Vagina (tissue), 2 donors: Measurements from ENCODE around the gene GLYATL1B. TPM values are rescaled to one million over a fixed set of nuclear protein-coding genes. Genes with fewer than 3 reads are reported as not detected.

Source experiments
- DNase-seq, 2 donors: peaks; one replicate each; pipeline ENCODE4 v3.0.0-alpha.2; 2017; ENCODE audit errors: extremely low spot score in 2 of 2
- H3K27ac ChIP-seq: fragments of 200-600 bp; sonication (generic); one replicate; pipeline ENCODE4 v1.5.1; 2019
- H3K27me3 ChIP-seq: fragments of 200-600 bp; sonication (generic); one replicate; pipeline ENCODE4 v1.5.1; 2019
- H3K36me3 ChIP-seq, 2 donors: fragments of 200-600 bp; sonication (generic); one replicate each; pipeline ENCODE4 v1.5.1; 2017 to 2019
- H3K4me1 ChIP-seq: fragments of 200-600 bp; sonication (generic); one replicate; pipeline ENCODE4 v1.5.1; 2019
- H3K4me3 ChIP-seq, 2 donors: fragments of 200-600 bp; sonication (generic); 1 replicate in 1 of 2; 2 replicates in 1 of 2; pipeline ENCODE4 v1.5.1; 2016 to 2019
- H3K9me3 ChIP-seq: fragments of 200-600 bp; sonication (generic); one replicate; pipeline ENCODE4 v1.5.1; 2019
- POLR2A ChIP-seq, 2 donors: fragments of 450-650 bp; IDR thresholded peaks; one replicate each; pipeline ENCODE4 v1.6.1; 2017; ENCODE audit warnings: antibody characterized with exemption in 2 of 2, mild to moderate bottlenecking in 2 of 2, moderate library complexity in 2 of 2
- POLR2AphosphoS5 ChIP-seq, 2 donors: sonication (generic); formaldehyde crosslinking; IDR thresholded peaks; one replicate each; pipeline ENCODE4 v1.9.0; 2017; ENCODE audit warnings: antibody characterized with exemption in 2 of 2, mild to moderate bottlenecking in 2 of 2, low read depth in 1 of 2; ENCODE audit not compliant: insufficient read depth in 1 of 2
- intact Hi-C: fragments of 100-400 bp; cut with DNase I; formaldehyde crosslinking; loops from one replicate; pipeline ENCODE4 v1.15.1; 2023
- total RNA-seq: library from RNA; depleted of rRNA; stranded (reverse); fragments of >200 nt; gene quantifications from one replicate; pipeline ENCODE4 v1.2.3, GENCODE V29; 2016
- TF ChIP-seq, protein P1 (sequence below), 3 experiments: fragments of 450-650 bp in 2 of 3; fragments of 200-600 bp in 1 of 3; sonication (generic) in 1 of 3; IDR thresholded peaks; one replicate each; pipeline ENCODE4 v1.5.1; 2017 to 2019; ENCODE audit warnings: antibody characterized with exemption in 3 of 3, mild to moderate bottlenecking in 2 of 3, moderate library complexity in 2 of 3

Gene GLYATL1B
- total RNA-seq, 1 donor from 2014 or later: not detected

DNA sequence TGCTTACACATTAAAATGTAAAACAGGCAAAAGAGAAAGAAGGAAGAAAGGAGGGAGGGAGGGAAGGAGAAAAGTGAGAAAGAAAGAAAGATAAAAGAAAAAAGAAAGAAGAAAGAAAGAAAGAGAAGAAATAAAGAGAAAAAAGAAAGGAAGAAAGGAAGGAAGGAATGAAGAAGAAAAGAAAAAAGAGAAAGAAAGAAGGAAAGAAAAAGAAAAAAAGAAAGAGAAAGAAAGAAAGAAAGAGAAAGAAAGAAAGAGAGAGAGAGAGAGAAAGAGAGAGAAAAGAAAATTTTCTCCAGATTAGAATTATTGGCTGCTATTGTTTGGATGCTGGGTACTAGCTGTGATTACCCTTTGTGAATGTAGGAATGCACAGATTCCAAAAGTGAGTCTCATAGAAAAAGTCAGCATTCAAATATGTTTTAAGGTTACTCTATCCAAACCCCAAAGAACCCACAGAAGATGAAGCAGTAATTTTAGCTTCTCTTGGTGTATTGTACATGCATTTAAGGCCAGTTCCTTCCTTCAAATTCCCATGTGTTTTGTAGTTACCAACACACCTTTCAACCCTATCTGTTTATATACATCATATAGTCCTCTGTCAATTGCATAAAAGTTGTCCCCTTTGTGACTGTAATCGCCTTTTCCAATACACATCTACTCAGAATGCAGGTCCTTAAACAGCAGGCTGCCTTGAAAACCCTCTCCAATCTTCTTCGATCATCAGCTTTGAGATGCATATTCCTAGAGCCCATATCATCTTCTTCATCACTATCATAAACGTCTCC lies 55.8 kb downstream of the GLYATL1B start:
- H3K4me1 ChIP-seq: peaks cover 16% of the 10 kb centered on the region
- H3K9me3 ChIP-seq: no peaks in the 10 kb centered on the region
- TF ChIP-seq POLR2AphosphoS5 (IDR thresholded peaks at IDR 0.05; ENCODE audit: insufficient read depth in 1 of 2, low read depth in 1 of 2): no peak
- TF ChIP-seq POLR2A (IDR thresholded peaks at IDR 0.05): no peak
- TF ChIP-seq, protein P1, sequence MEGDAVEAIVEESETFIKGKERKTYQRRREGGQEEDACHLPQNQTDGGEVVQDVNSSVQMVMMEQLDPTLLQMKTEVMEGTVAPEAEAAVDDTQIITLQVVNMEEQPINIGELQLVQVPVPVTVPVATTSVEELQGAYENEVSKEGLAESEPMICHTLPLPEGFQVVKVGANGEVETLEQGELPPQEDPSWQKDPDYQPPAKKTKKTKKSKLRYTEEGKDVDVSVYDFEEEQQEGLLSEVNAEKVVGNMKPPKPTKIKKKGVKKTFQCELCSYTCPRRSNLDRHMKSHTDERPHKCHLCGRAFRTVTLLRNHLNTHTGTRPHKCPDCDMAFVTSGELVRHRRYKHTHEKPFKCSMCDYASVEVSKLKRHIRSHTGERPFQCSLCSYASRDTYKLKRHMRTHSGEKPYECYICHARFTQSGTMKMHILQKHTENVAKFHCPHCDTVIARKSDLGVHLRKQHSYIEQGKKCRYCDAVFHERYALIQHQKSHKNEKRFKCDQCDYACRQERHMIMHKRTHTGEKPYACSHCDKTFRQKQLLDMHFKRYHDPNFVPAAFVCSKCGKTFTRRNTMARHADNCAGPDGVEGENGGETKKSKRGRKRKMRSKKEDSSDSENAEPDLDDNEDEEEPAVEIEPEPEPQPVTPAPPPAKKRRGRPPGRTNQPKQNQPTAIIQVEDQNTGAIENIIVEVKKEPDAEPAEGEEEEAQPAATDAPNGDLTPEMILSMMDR (IDR thresholded peaks at IDR 0.05): no peak
- no peaks in the 10 kb centered on the region for H3K36me3 ChIP-seq
- DNase-seq: no peak
- no peaks in the 10 kb centered on the region for H3K27me3 ChIP-seq
- intact Hi-C loops: loop anchor here (5.0 kb wide), 1 partner anchor 565 kb away; the partner anchor contains the start of genes LPXN and ZFP91
- peak overlapping the region; percentile 75 to 79 for H3K4me3 ChIP-seq
- H3K27ac ChIP-seq: peak overlapping the region; percentile 95

DNA sequence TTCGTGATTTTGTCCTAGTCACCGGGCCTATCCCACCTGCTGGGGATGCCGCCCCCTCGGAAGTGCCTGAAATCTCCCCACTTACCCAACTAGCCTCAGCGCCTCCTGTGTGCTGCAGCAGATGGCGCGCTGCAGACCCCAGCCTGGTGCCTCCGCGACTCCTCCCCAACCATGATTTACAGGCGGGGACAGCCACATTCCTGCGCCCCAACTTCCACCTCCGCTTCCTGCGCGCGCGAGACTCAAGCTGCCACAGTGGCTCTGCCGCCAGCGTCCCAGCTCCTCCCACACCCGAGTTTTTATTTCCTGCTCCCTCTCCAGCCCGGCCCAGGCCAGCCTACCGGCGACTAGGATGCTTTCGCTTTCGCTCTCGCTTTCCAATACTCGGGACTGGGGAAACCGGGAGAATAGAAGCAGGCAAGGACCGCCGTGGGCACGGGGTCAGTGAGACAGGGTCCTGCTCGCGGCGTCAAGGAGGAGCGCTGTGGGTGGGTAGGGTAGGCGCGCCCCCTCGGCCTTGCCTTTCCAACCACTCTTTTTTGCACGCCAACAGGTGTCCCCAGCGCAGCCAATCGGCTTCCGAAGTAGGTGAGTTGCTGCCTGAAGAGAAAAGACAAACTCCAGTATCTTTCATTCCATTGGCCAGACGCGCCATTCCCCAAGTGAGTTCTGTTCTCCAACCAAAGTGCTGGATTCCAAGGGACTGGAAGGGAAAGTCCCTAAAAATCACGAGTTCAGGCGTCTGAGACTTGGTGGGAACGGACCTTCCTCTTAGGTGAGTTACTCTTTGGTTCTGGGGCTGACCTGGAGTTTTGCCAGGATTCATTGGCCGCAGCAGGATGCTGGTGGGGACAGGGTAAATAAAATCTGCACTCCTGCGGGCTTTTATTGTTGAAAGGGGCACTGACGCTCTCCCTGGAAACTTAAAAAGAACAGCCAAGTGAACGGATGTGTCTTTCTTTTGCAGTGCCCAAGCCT lies 56.7 kb downstream of the GLYATL1B start, which contains the start of gene FAM111A:
TSS of gene FAM111A (plus strand) at position 327 of the 978 bp plus-strand sequence. CDS start 6,017 bp downstream, outside the sequence.
- Histone ChIP-seq H3K27ac (peak within 1 kb of the TSS; percentile 95), H3K9me3 (no peaks in the 10 kb centered on the region), H3K27me3 (no peaks in the 10 kb centered on the region), H3K4me3 (peak within 1 kb of the TSS; percentile 75 to 79), H3K36me3 (no peaks in the 10 kb centered on the region), H3K4me1 (peaks cover 16% of the 10 kb centered on the region)
- peak; percentile 78 to 91 for TF ChIP-seq POLR2AphosphoS5 (IDR thresholded peaks at IDR 0.05; ENCODE audit: insufficient read depth in 1 of 2, low read depth in 1 of 2)
- TF ChIP-seq POLR2A (IDR thresholded peaks at IDR 0.05): peak in 1 of 2 donors; percentile 11
- TF ChIP-seq, protein P1 (IDR thresholded peaks at IDR 0.05): no peak
- intact Hi-C loops: loop anchor here (5.0 kb wide), 1 partner anchor 566 kb away; the partner anchor contains the start of genes LPXN and ZFP91
- DNase-seq: no peak

DNA sequence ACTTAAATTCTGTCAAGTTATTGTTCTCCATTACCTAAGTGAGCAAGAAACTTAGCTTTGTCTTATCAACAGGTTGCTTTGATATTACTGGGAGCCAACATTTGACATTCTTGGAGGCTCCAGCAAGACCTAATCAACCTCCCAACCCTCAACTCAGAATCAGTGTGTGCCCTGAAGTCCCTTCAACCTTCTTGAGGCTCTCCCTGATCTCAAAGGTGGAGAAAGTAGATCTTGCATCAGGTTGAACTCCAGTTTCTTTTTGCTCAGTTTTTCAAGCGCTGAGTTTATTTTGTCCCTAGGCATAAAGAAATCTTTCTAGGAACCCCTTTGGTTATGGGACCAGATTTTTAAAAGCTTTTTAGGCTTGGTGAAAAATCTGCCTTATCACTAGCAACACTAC lies 58.0 kb downstream of the GLYATL1B start:
- no peaks in the 10 kb centered on the region for H3K27me3 ChIP-seq
- H3K36me3 ChIP-seq: no peaks in the 10 kb centered on the region
- peak overlapping the region; percentile 95 for H3K27ac ChIP-seq
- TF ChIP-seq POLR2A (IDR thresholded peaks at IDR 0.05) (no peak), POLR2AphosphoS5 (IDR thresholded peaks at IDR 0.05; ENCODE audit: insufficient read depth in 1 of 2, low read depth in 1 of 2) (no peak)
- TF ChIP-seq, protein P1 (IDR thresholded peaks at IDR 0.05): no peak
- DNase-seq: no peak
- intact Hi-C loops: loop anchor here (5.0 kb wide), 1 partner anchor 567 kb away; the partner anchor contains the start of genes LPXN and ZFP91
- no peaks in the 10 kb centered on the region for H3K9me3 ChIP-seq
- peaks cover 16% of the 10 kb centered on the region for H3K4me1 ChIP-seq
- peak overlapping the region; percentile 75 to 79 for H3K4me3 ChIP-seq

Other genes with a start within 250 kb of the GLYATL1B start
- gene GLYATL2, start 241.6 kb upstream of the GLYATL1B start, total RNA-seq: not detected
- gene GLYATL1, start 146.8 kb upstream of the GLYATL1B start, total RNA-seq: not detected
- gene FAM111B, start 20.9 kb downstream of the GLYATL1B start, total RNA-seq: 1.2 TPM
- gene FAM111A, start 56.5 kb downstream of the GLYATL1B start, total RNA-seq: 51.8 TPM
- 8.1 TPM for gene DTX4, start 85.8 kb downstream of the GLYATL1B start, total RNA-seq
- 3.9 TPM for gene MPEG1, start 126.6 kb downstream of the GLYATL1B start, total RNA-seq